ENCODE results near the gene ZNF689. TPM values are rescaled to one million over a fixed set of nuclear protein-coding genes. Genes with fewer than 3 reads are reported as not detected.
A peak's percentile ranks its signal among the peaks of the same experiment; 100 is the strongest.

Gene ZNF689
- total and polyA plus RNA-seq, 4 donors, result 3.0 to 9.5 (median 4.7) TPM

- H3K27ac ChIP-seq (ENCODE audit: low read depth in 1 of 2, low read length in 1 of 2), result peak overlapping the region; percentile 91 to 98
- TF ChIP-seq CTCF (IDR thresholded peaks at IDR 0.05; ENCODE audit: control extremely low read depth, extremely low read depth), result peak; percentile 49
- peak in 2 of 3 donors; percentile 59 to 62 for DNase-seq
- no peaks in the 10 kb centered on the region for H3K27me3 ChIP-seq (ENCODE audit: control insufficient read depth in 3 of 3, insufficient read depth in 3 of 3, low read length in 2 of 3)
- peaks cover 12 to 34% (median 17%) of the 10 kb centered on the region in 4 donors for H3K36me3 ChIP-seq (ENCODE audit: control insufficient read depth in 4 of 4, insufficient read depth in 4 of 4, low read length in 4 of 4)
- H3K4me1 ChIP-seq (ENCODE audit: control insufficient read depth in 5 of 5, insufficient read depth in 5 of 5, low read length in 5 of 5), result peaks cover 0 to 14% (median 0%) of the 10 kb centered on the region in 5 donors
- peak overlapping the region; percentile 76 to 93 for H3K9ac ChIP-seq (ENCODE audit: insufficient read depth in 1 of 2, low read length in 2 of 2)
- no peaks in the 10 kb centered on the region for H3K9me3 ChIP-seq (ENCODE audit: control insufficient read depth in 4 of 4, insufficient read depth in 3 of 4, low read length in 3 of 4)
- ATAC-seq (ENCODE audit: insufficient read depth, low FRiP score), result peak; percentile 74
- H3K4me3 ChIP-seq, result peak overlapping the region; percentile 66
- WGBS, 2 donors, result 0% methylated on average over 56 to 71 of the region's 71 CpGs
These were observed 41.2 kb upstream of the ZNF689 start for GRCh38 chr16:30651124-30652004.

- DNase-seq (peak; percentile 100), ATAC-seq (ENCODE audit: insufficient read depth, low FRiP score) (peak; percentile 88)
- H3K27me3 ChIP-seq (ENCODE audit: control insufficient read depth in 3 of 3, insufficient read depth in 3 of 3, low read length in 2 of 3), result no peaks in the 10 kb centered on the region
- peak; percentile 50 for TF ChIP-seq CTCF (IDR thresholded peaks at IDR 0.05; ENCODE audit: control extremely low read depth, extremely low read depth)
- H3K4me3 ChIP-seq, result peak within 1 kb of the TSS; percentile 66
- 1% methylated on average over 51 to 53 of the region's 53 CpGs for WGBS, 2 donors
- H3K27ac ChIP-seq (ENCODE audit: low read depth in 1 of 2, low read length in 1 of 2), result peak within 1 kb of the TSS; percentile 95 to 98
- H3K9ac ChIP-seq (ENCODE audit: insufficient read depth in 1 of 2, low read length in 2 of 2), result peak within 1 kb of the TSS; percentile 80 to 93
- H3K36me3 ChIP-seq (ENCODE audit: control insufficient read depth in 4 of 4, insufficient read depth in 4 of 4, low read length in 4 of 4), result peaks cover 8 to 28% (median 12%) of the 10 kb centered on the region in 4 donors
- peaks cover 0 to 14% (median 0%) of the 10 kb centered on the region in 5 donors for H3K4me1 ChIP-seq (ENCODE audit: control insufficient read depth in 5 of 5, insufficient read depth in 5 of 5, low read length in 5 of 5)
- H3K9me3 ChIP-seq (ENCODE audit: control insufficient read depth in 4 of 4, insufficient read depth in 3 of 4, low read length in 3 of 4), result no peaks in the 10 kb centered on the region
These were observed 40.4 kb upstream of the ZNF689 start, which contains the start of gene PRR14 for GRCh38 chr16:30650369-30651123. PRR14 (plus strand) TSS chr16:30650960; CDS start chr16:30651646, 686 bp downstream.

DNA sequence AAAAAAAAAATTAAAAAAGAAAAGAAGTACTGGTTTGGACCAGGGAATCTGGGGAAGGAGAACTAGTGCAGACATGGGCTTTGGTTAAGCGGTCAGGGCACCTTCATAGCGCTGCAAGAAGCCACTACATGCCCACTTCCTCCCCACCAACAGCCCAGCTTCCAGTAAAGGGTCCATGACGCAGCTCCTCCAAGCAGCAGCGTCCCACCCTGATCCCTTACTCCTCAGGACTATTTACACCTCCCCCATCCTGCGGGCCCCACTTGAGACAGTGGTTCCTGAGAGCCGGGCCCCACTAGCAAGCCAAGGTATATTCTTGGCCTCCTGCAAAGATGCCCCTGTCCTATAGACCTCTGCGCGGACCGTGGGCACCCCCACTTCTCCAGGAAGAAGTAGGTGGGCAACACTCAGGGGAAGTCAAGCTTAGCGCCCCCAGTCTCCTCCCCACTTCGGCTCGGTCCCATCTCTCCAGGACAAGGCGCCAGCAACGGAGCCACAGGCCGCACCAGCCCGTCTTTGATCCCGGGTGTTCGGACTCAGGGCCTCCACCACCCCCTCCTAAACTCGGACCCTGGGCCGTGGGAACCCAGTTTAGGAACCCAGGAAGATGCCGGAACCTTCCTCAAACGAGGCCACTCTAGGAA, 39.7 kb upstream of the ZNF689 start:
- no peak for TF ChIP-seq CTCF (IDR thresholded peaks at IDR 0.05; ENCODE audit: control extremely low read depth, extremely low read depth)
- Histone ChIP-seq H3K27me3 (ENCODE audit: control insufficient read depth in 3 of 3, insufficient read depth in 3 of 3, low read length in 2 of 3) (no peaks in the 10 kb centered on the region), H3K9me3 (ENCODE audit: control insufficient read depth in 4 of 4, insufficient read depth in 3 of 4, low read length in 3 of 4) (no peaks in the 10 kb centered on the region), H3K4me3 (peak overlapping the region; percentile 60), H3K4me1 (ENCODE audit: control insufficient read depth in 5 of 5, insufficient read depth in 5 of 5, low read length in 5 of 5) (peaks cover 0 to 14% (median 0%) of the 10 kb centered on the region in 5 donors), H3K9ac (ENCODE audit: insufficient read depth in 1 of 2, low read length in 2 of 2) (peak overlapping the region; percentile 80 to 81), H3K27ac (ENCODE audit: low read depth in 1 of 2, low read length in 1 of 2) (peak overlapping the region; percentile 72 to 95), H3K36me3 (ENCODE audit: control insufficient read depth in 4 of 4, insufficient read depth in 4 of 4, low read length in 4 of 4) (peaks cover 4 to 21% (median 8%) of the 10 kb centered on the region in 4 donors)
- no peak for DNase-seq
- no peak for ATAC-seq (ENCODE audit: insufficient read depth, low FRiP score)
- WGBS, 2 donors, result 19 to 25% methylated on average over 22 of the region's 22 CpGs
